Measurements from ENCODE around the gene SLC17A9. TPM values are rescaled to one million over a fixed set of nuclear protein-coding genes. Genes with fewer than 3 reads are reported as not detected.

Gene SLC17A9
- total and polyA plus RNA-seq, 10 of the 15 experiments (the other 5 are each of a cell fraction or from before 2014, with no cell fraction given), result 0.72 to 74.1 (median 29.4) TPM

DNA sequence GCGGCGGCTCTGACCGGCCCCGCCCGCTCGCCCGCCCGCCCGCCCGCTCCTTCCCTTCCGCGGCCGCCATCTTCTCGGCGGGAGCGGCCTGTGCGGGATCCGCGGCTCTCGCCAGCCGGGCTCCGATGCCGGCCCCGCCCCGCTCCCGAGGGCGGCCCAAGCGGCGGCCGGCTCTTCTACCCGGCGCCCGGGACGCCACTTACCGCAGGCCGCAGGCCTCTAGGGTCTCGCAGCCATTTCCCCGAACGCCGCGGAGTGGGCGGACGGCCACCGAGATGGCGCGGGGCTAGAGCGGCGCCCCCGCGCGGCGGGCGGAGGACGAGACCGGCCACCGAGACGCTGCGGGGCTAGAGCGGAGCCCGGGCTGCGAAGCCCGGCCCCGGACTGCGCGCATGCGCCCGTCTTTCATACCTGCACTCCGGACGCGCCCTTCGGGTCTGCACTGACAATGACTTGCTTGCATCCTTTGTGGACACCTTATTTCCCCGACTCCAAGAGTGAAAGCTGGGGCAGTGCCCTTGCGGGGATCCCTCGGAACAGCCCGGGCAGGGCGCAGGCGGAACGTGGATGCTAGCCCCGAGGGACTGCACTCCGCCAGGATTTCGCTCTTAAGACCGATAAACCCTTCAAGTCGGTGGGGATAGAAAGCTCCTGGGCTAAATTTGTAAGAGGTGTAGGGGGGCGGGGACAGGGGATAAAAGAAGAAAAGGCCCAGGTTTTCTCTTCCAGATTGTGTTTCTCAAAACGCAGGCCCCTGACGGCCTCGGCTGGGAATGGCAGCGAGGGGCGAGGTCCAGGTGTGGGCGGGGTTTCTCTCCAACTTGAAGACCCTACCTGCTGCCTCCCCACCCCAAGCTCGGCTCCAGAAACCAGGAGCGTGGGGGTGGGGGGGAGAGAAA is 26.0 kb upstream of the SLC17A9 start, which contains the start of gene DIDO1 (continued):
- TF ChIP-seq ZNF24 (IDR thresholded peaks at IDR 0.05) (peak; percentile 71), BHLHE40 (IDR thresholded peaks at IDR 0.05; ENCODE audit: borderline replicate concordance in 1 of 2, low read depth in 2 of 2, low read length in 1 of 2) (peak in 1 of 2 experiments; percentile 65; a peak in 2 of 4 replicates), MEF2B (IDR thresholded peaks at IDR 0.05; ENCODE audit: partially characterized antibody, poor library complexity, severe bottlenecking) (peak; percentile 42), MXI1 (IDR thresholded peaks at IDR 0.05; ENCODE audit: low read depth, low read length) (peak; percentile 19; the same call in 1 of the 2 replicates), MTA2 (IDR thresholded peaks at IDR 0.05; ENCODE audit: low read depth) (no peak), ASH2L (IDR thresholded peaks at IDR 0.05; ENCODE audit: borderline replicate concordance, low read depth) (peak; percentile 63; the same call in 1 of the 2 replicates), SIX5 (IDR thresholded peaks at IDR 0.05; ENCODE audit: low read depth, low read length, severe bottlenecking) (peak; percentile 19), SMC3 (IDR thresholded peaks at IDR 0.05; ENCODE audit: borderline replicate concordance, low read length) (0 out of 2 replicates have a peak, but pooled peaks have one; percentile 10), RB1 (IDR thresholded peaks at IDR 0.05; ENCODE audit: borderline replicate concordance) (peak; percentile 91; the same call in 1 of the 2 replicates), STAT3 (IDR thresholded peaks at IDR 0.05; ENCODE audit: low read depth, low read length) (no peak), TARDBP (IDR thresholded peaks at IDR 0.05; ENCODE audit: borderline replicate concordance) (peak; percentile 58; the same call in 1 of the 2 replicates), IKZF1 (conservative IDR thresholded peaks at IDR 0.05) (peak; percentile 91), POU2F2 (IDR thresholded peaks at IDR 0.05; ENCODE audit: borderline replicate concordance, low read depth, low read length) (0 out of 3 replicates have a peak, but pooled peaks have one; percentile 8), POLR2AphosphoS2 (IDR thresholded peaks at IDR 0.05; ENCODE audit: low read depth, low read length) (peak; percentile 80; the same call in 1 of the 2 replicates), HCFC1 (IDR thresholded peaks at IDR 0.05; ENCODE audit: low read length) (peak; percentile 65), CREM (IDR thresholded peaks at IDR 0.05; ENCODE audit: low read depth) (peak; percentile 28; the same call in 1 of the 2 replicates), BACH1 (IDR thresholded peaks at IDR 0.05; ENCODE audit: borderline replicate concordance) (peak; percentile 88), TCF3 (IDR thresholded peaks at IDR 0.05; ENCODE audit: borderline replicate concordance, insufficient read depth, low read depth, low read length) (0 out of 2 replicates have a peak, but pooled peaks have one; percentile 27), GATAD2B (conservative IDR thresholded peaks at IDR 0.05; ENCODE audit: low read depth) (peak; percentile 87), NR2C1 (IDR thresholded peaks at IDR 0.05) (peak; percentile 76), POLR2AphosphoS5 (IDR thresholded peaks at IDR 0.05; ENCODE audit: low read length) (peak; percentile 58; the same call in 1 of the 2 replicates), ZSCAN29 (IDR thresholded peaks at IDR 0.05) (0 out of 2 replicates have a peak, but pooled peaks have one; percentile 21), POLR2A (IDR thresholded peaks at IDR 0.05; ENCODE audit: low read depth, low read length) (peak; percentile 80), SP1 (IDR thresholded peaks at IDR 0.05; ENCODE audit: low read depth, low read length) (peak; percentile 50), SMARCA5 (IDR thresholded peaks at IDR 0.05) (peak; percentile 78; the same call in 1 of the 2 replicates)
- TF ChIP-seq, protein P1, sequence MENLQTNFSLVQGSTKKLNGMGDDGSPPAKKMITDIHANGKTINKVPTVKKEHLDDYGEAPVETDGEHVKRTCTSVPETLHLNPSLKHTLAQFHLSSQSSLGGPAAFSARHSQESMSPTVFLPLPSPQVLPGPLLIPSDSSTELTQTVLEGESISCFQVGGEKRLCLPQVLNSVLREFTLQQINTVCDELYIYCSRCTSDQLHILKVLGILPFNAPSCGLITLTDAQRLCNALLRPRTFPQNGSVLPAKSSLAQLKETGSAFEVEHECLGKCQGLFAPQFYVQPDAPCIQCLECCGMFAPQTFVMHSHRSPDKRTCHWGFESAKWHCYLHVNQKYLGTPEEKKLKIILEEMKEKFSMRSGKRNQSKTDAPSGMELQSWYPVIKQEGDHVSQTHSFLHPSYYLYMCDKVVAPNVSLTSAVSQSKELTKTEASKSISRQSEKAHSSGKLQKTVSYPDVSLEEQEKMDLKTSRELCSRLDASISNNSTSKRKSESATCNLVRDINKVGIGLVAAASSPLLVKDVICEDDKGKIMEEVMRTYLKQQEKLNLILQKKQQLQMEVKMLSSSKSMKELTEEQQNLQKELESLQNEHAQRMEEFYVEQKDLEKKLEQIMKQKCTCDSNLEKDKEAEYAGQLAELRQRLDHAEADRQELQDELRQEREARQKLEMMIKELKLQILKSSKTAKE (IDR thresholded peaks at IDR 0.05; ENCODE audit: low read depth, poor library complexity, severe bottlenecking), result no peak
- TF ChIP-seq, protein P2, sequence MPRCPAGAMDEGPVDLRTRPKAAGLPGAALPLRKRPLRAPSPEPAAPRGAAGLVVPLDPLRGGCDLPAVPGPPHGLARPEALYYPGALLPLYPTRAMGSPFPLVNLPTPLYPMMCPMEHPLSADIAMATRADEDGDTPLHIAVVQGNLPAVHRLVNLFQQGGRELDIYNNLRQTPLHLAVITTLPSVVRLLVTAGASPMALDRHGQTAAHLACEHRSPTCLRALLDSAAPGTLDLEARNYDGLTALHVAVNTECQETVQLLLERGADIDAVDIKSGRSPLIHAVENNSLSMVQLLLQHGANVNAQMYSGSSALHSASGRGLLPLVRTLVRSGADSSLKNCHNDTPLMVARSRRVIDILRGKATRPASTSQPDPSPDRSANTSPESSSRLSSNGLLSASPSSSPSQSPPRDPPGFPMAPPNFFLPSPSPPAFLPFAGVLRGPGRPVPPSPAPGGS (IDR thresholded peaks at IDR 0.05; ENCODE audit: borderline replicate concordance, insufficient read depth, low read depth, low read length, poor library complexity, severe bottlenecking), result peak; percentile 59
- TF ChIP-seq, protein P3, sequence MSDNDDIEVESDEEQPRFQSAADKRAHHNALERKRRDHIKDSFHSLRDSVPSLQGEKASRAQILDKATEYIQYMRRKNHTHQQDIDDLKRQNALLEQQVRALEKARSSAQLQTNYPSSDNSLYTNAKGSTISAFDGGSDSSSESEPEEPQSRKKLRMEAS (IDR thresholded peaks at IDR 0.05; ENCODE audit: low read depth, low read length), result peak; percentile 49; the same call in 1 of the 2 replicates
